GOT3 (cell line): ENCODE measurements around the gene PCK1.

ENCODE experiments used
- DNase-seq: peaks from one replicate; lab custom pipeline; 2025; ENCODE audit warnings: mixed read lengths; lab: John Stamatoyannopoulos, UW

The PCK1 gene

GRCh38 chr20:57588596-57588995 lies 27.7 kb downstream of the PCK1 start:
- DNase-seq = no peak

DNA sequence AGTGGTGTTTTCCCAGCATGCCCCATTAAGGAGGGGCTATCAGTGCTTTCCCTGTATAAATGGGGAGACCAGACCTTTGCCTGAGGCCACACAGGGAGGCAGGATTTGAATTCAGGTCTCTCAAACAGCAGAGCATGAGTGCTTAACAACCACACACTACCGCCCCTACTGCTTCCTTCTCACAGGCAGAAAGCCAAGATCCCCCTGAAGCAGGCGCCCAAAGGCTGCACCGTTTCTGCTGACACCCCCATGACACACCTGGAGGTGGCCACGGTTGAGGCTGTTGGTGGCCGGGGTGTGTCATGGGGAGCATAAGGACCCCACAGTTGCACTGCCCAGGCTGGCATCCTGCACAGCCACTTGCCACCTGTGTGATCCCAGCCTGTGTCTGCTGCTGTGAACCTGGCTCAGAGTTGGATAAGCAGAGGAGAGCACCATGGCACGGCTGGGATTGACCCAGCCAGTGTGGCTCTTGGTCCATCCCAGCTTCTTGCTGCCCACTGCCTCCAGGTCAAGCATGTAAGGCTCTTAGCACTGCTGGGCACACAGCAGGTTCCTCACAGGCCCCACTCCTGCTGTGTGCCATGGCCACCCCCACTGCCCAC lies 28.3 kb downstream of the PCK1 start:
- no peak for DNase-seq

- DNase-seq = no peak
Observed at GRCh38 chr20:57589728-57590484, 29.0 kb downstream of the PCK1 start.

DNA sequence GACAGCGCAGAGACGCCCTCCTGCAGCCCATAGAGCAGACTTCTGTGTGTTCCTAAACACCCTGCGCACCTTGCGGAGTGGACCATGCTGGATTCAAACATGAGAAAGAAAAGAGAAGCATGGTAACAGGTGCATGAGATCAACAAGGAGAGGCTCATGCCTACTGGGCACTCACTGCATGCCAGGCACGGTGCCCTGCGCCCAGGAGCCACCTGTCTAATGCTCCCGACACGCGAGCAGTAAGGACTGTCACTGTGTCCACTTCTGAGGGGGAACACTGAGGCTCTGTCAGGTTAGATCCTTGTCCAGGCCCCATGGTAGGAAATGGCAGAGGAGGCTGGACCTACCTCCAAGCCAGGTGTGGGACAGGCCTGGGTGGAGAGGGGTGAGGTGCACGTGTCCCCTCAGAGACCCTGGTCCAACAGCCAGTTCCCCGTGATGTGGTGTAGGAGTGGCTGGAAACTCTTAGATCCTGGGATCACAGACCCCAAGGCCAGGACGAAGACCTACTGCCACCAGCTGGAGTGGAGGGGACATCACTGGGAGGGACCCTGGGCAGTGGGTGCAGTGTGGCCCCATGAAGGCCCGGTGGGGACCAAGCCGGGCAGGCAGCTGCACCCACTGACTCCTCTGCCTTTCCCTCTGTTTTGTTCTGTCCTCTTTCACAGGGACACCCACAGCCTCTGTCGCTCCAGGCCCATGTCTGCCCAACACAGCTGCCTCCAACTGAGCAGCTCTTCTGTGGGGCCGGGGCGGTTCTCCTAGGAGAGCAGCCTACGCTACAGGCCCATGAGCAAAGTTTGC lies 29.8 kb downstream of the PCK1 start:
- DNase-seq = no peak

DNA sequence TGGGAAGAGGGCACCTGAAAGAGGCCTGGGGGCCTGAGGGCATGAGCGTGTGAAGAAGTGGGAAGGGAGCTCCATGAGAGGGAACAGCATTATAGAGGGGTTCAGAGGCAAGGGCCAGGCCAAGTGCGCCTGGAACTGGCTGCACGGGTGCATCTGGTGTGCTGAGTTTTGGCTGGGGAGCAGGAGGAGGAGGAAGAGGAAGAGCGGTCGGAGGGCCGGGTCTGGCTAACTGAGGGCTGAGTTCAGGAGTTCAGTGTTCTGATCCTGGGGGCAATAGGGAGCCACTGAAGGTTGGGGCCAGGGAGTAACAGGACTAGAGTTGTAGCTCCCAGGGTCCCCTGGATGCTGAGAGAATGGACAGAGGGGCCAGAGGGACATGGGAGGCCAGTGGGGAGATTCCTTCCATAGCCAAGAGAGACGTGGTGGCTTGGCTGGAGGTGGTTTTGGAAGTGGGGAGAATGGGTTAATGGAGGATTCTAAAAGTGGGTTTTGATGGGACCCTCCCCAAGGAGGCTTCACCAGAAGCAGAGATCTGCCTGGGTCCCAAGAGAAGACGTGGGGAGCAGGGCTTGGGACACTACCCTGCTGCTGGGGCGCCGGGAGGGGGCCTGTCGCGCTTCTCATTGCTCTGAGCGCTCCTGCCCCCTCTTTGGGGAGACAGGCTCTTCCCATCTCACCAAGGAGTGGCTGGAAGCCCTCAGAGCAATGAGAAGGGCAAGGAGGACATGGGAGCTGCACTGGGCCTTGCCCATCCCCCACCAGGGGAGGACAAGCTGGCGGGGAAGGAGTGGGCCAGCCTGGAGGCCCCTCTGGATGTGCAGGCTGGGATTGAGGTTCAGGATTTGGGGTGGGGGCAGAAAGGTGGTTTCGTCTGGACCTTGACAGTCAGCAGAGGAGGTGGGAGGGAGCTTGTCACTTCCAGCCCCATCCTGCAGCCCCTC lies 30.6 kb downstream of the PCK1 start:
- no peak for DNase-seq

- DNase-seq = no peak
Observed at GRCh38 chr20:57592263-57593092, 31.6 kb downstream of the PCK1 start.

DNA sequence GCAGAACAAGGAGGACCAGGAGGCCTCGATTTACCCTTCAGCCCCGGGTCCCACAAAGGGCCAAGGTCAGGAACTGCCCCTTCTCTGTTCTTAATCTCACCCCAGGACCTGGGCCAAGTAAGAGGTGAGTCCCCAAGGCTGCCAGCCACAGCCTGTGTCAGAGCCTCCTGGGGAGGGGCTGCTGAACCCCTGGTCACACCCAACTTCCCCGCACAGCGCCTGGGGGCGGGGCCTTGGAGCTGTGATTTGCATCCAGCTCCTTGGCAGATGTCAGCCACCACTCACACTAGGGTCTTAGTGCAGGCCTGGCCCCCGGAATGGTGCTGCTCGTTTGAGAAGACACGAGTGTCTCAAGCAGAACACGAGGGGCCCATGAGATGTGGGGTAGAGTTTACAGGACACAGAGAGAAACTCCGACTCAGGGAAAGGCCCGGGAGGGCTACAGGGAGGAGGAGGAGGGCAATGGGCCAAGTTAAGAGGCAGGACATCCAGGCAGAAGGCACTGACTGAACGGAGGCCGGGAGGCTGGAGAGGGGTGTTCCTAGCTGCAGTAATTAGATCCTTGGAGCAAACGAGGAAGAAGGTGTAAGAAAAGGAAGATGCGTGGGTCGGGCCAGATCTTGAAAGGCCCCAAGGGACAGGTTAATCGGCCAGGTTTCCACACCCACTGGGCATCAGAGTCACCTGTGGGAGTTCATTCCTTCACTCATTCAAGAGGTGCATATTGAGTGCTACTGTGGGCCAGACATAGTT lies 32.4 kb downstream of the PCK1 start:
- DNase-seq = no peak

GRCh38 chr20:57594092-57594951 lies 33.4 kb downstream of the PCK1 start:
- DNase-seq = no peak

- no peak for DNase-seq
Observed at GRCh38 chr20:57595041-57596030, 34.4 kb downstream of the PCK1 start.

DNA sequence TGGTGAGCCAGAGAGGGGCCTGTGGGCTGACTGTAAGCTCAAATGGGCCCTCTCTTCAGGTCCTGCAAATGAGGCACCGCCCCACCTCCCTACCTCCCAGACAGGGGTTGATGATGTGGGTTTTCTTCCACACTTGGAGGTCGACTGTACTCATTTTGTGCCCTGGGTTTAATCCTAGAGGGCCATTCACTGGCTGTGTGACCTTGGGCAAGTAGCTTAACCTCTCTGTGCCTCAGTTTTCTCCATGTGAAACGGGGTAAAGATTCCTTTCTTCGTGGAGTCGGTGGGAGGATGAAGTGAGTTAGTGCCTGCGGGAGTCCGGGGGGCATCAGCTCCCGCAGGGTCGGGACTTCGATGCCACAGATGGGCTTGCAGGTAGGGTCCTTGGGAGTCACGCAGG lies 35.4 kb downstream of the PCK1 start:
- DNase-seq = no peak

DNA sequence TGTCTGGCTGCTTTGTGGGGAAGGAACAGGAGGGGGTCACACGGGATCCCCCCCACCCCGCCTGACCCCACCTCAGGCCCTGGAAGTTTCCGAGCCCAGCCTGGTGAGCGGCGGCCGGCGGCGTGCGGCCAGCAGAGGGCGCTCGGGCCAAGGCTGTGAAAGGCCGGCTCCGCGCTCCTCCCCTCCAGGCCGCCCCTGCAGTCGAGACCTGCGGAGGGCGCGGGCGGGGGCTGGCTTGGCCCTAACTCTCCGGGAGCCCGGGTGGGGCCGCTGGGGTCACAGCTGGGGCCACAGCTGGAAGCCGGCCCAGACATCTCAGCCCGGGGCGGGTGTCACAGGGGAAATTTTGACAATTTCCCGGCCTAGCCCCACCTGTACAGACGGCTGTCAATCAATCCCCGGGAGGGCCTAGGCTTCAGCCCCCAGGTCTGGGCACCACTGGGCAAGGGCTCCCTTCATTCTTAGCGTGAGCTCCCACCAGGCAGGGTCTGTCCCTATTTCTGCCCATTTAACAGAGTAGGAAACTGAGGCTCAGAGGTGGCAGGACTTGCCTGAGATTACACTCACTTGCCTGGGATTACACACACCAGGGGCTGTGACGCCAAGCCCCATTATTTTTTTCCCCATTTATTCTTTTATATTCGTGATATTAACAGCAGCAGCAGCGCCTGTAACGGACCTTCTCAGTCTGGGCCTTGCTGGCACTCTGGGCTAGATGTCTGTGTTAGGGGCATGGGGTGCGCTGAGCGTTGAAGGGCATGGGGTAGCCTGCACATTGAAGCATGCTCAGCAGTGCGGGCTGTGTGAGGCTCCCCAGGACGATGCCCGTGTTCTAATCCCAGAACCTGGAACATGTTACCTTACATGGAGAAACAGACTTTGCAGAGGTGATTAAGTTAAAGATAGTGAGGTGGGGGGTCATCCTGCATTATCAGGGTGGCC lies 36.4 kb downstream of the PCK1 start:
- peak; percentile 11 for DNase-seq

GRCh38 chr20:57598060-57598459 lies 37.1 kb downstream of the PCK1 start:
- DNase-seq = no peak

GRCh38 chr20:57598491-57598890 lies 37.6 kb downstream of the PCK1 start:
- DNase-seq = no peak

GRCh38 chr20:57600320-57601210 lies 39.7 kb downstream of the PCK1 start:
- no peak for DNase-seq

- no peak for DNase-seq
Observed at GRCh38 chr20:57601211-57601570, 40.3 kb downstream of the PCK1 start.

GRCh38 chr20:57601737-57602136 lies 40.8 kb downstream of the PCK1 start:
- no peak for DNase-seq
